Transverse colon (tissue), 4 donors: ENCODE measurements around the gene BTRC.

Source experiments
- CTCF ChIP-seq, 5 experiments: fragments of 200-600 bp in 3 of 5; fragments of 450-650 bp in 2 of 5; sonication (generic) in 3 of 5; IDR thresholded peaks; 1 replicate in 2 of 5; 2 replicates in 3 of 5; pipeline ENCODE4 v1.5.1; 2016 to 2017; ENCODE audit warnings: antibody characterized with exemption in 5 of 5, inconsistent platforms in 3 of 5, mild to moderate bottlenecking in 2 of 5, moderate library complexity in 1 of 5
- EP300 ChIP-seq: sonication (generic); formaldehyde crosslinking; IDR thresholded peaks from one replicate; pipeline ENCODE4 v1.6.1; 2017; ENCODE audit warnings: antibody characterized with exemption, low read depth
- POLR2A ChIP-seq: fragments of 450-650 bp; IDR thresholded peaks from one replicate; pipeline ENCODE4 v1.6.1; 2016; ENCODE audit warnings: antibody characterized with exemption, mild to moderate bottlenecking, moderate library complexity
- POLR2AphosphoS5 ChIP-seq, 3 donors: sonication (generic); formaldehyde crosslinking; IDR thresholded peaks; one replicate each; pipeline ENCODE4 v1.6.1; 2016; ENCODE audit warnings: antibody characterized with exemption in 3 of 3

- no peak for TF ChIP-seq CTCF (IDR thresholded peaks at IDR 0.05)
- TF ChIP-seq EP300: no peak
- TF ChIP-seq POLR2AphosphoS5 (IDR thresholded peaks at IDR 0.05): no peak
- no peak for TF ChIP-seq POLR2A
Observed at GRCh38 chr10:101578192-101578591, 224.2 kb downstream of the BTRC start.
